Measurements from ENCODE around the gene SASS6.

DNA sequence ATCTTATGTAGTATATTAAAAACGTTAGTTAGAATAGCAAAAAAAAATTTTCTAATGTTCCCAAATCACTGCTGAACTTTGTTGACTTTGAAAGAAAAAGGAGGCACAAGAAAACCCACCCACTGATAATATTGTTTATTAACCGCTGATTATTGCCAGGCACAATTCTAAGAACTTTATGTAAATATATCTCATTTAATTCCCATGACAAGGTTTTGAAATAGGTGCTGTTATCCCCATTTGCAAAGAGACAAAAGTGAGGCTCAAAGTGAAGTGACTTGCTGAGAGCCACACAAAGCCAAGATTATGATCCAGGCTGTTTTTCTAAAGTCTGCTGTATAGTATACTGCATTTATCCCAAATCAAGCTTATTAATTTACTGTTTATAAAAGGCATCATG, 56.4 kb downstream of the SASS6 start:
- TF ChIP-seq BACH2 (CRISPR knock-in tag; IDR thresholded peaks at IDR 0.05; ENCODE audit: borderline replicate concordance), result no peak
- no peak for TF ChIP-seq SNAI2 (CRISPR knock-in tag; IDR thresholded peaks at IDR 0.05)
- TF ChIP-seq, protein P1, sequence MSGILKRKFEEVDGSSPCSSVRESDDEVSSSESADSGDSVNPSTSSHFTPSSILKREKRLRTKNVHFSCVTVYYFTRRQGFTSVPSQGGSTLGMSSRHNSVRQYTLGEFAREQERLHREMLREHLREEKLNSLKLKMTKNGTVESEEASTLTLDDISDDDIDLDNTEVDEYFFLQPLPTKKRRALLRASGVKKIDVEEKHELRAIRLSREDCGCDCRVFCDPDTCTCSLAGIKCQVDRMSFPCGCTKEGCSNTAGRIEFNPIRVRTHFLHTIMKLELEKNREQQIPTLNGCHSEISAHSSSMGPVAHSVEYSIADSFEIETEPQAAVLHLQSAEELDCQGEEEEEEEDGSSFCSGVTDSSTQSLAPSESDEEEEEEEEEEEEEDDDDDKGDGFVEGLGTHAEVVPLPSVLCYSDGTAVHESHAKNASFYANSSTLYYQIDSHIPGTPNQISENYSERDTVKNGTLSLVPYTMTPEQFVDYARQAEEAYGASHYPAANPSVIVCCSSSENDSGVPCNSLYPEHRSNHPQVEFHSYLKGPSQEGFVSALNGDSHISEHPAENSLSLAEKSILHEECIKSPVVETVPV (CRISPR knock-in tag; IDR thresholded peaks at IDR 0.05), result no peak
- TF ChIP-seq ZFP3 (CRISPR knock-in tag; IDR thresholded peaks at IDR 0.05), result no peak
